H9 (cell line): Measurements from ENCODE around the gene METTL4. TPM values are rescaled to one million over a fixed set of nuclear protein-coding genes. Genes with fewer than 3 reads are reported as not detected.

Experiments used
- DNase-seq: peaks from one replicate; pipeline ENCODE4 v3.0.0-alpha.2; 2017
- H2AFZ ChIP-seq: one replicate; pipeline ENCODE4 v1.6.1; 2013; ENCODE audit warnings: mild to moderate bottlenecking, low read length, control low read depth, moderate library complexity
- H2AK5ac ChIP-seq: 2 replicates; pipeline ENCODE4 v1.6.1; 2013; ENCODE audit warnings: low read length, control low read depth, mixed read lengths; ENCODE audit not compliant: insufficient read length
- H2BK120ac ChIP-seq: one replicate; pipeline ENCODE4 v1.6.1; 2013; ENCODE audit warnings: low read depth, mild to moderate bottlenecking, low read length, control low read depth, inconsistent platforms; ENCODE audit not compliant: poor library complexity, severe bottlenecking
- H2BK12ac ChIP-seq: 2 replicates; pipeline ENCODE4 v1.6.1; 2013; ENCODE audit warnings: low read length, control low read depth, mixed read lengths, low read depth; ENCODE audit not compliant: insufficient read length
- H2BK15ac ChIP-seq: 2 replicates; pipeline ENCODE4 v1.6.1; 2013; ENCODE audit warnings: low read depth, low read length, control low read depth
- H2BK20ac ChIP-seq: one replicate; pipeline ENCODE4 v1.6.1; 2013; ENCODE audit warnings: low read depth, mild to moderate bottlenecking, low read length, control low read depth, inconsistent platforms; ENCODE audit not compliant: poor library complexity, severe bottlenecking
- H2BK5ac ChIP-seq: 2 replicates; pipeline ENCODE4 v1.6.1; 2013; ENCODE audit warnings: low read length, control low read depth, mixed read lengths; ENCODE audit not compliant: insufficient read length
- H3K14ac ChIP-seq: 2 replicates; pipeline ENCODE4 v1.6.1; 2013; ENCODE audit warnings: low read length, control low read depth; ENCODE audit not compliant: insufficient read depth
- H3K18ac ChIP-seq: 2 replicates; pipeline ENCODE4 v1.6.1; 2013; ENCODE audit warnings: low read depth, mild to moderate bottlenecking, mixed read lengths, low read length, control low read depth; ENCODE audit not compliant: insufficient read length
- H3K23ac ChIP-seq: 2 replicates; pipeline ENCODE4 v1.6.1; 2013; ENCODE audit warnings: low read length, control low read depth, mixed read lengths, low read depth; ENCODE audit not compliant: insufficient read length
- H3K23me2 ChIP-seq: 2 replicates; pipeline ENCODE4 v1.6.1; 2013; ENCODE audit warnings: low read depth, mild to moderate bottlenecking, mixed read lengths, low read length, control low read depth; ENCODE audit not compliant: insufficient read length, poor library complexity, severe bottlenecking
- H3K27ac ChIP-seq: 2 replicates; pipeline ENCODE4 v1.5.1; 2013; ENCODE audit warnings: low read length, control low read depth, mixed read lengths, low read depth; ENCODE audit not compliant: insufficient read length
- H3K27me3 ChIP-seq: 2 replicates; pipeline ENCODE4 v1.6.1; 2013; ENCODE audit warnings: low read length, control low read depth, inconsistent platforms; ENCODE audit not compliant: insufficient read depth
- H3K4ac ChIP-seq: 2 replicates; pipeline ENCODE4 v1.6.1; 2013; ENCODE audit warnings: low read depth, mild to moderate bottlenecking, control low read depth, inconsistent platforms, low read length, moderate library complexity
- H3K4me1 ChIP-seq: 2 replicates; pipeline ENCODE4 v1.6.1; 2013; ENCODE audit warnings: low read length, control low read depth, inconsistent platforms; ENCODE audit not compliant: insufficient read depth
- H3K4me2 ChIP-seq: 2 replicates; pipeline ENCODE4 v1.6.1; 2013; ENCODE audit warnings: low read length, control low read depth, mixed read lengths; ENCODE audit not compliant: insufficient read length, insufficient read depth
- H3K56ac ChIP-seq: 2 replicates; pipeline ENCODE4 v1.6.1; 2013; ENCODE audit warnings: low read depth, mild to moderate bottlenecking, mixed read lengths, low read length, control low read depth; ENCODE audit not compliant: insufficient read length
- H3K79me1 ChIP-seq: 2 replicates; pipeline ENCODE4 v1.6.1; 2013; ENCODE audit warnings: low read depth, mild to moderate bottlenecking, moderate library complexity, low read length, control low read depth, inconsistent platforms; ENCODE audit not compliant: insufficient read depth, poor library complexity, severe bottlenecking
- H3K79me2 ChIP-seq: 2 replicates; pipeline ENCODE4 v1.6.1; 2013; ENCODE audit warnings: low read length, control low read depth, inconsistent platforms; ENCODE audit not compliant: insufficient read depth
- H3K9ac ChIP-seq: 2 replicates; pipeline ENCODE4 v1.6.1; 2013; ENCODE audit warnings: low read length, control low read depth, mixed read lengths; ENCODE audit not compliant: insufficient read length; ENCODE audit errors: extremely low read depth
- H3K9me3 ChIP-seq: one replicate; pipeline ENCODE4 v1.6.1; 2013; ENCODE audit warnings: low read depth, low read length, inconsistent platforms; ENCODE audit not compliant: control insufficient read depth
- H3T11ph ChIP-seq: one replicate; pipeline ENCODE4 v1.6.1; 2013; ENCODE audit warnings: mild to moderate bottlenecking, low read length, control low read depth, inconsistent platforms
- H4K20me1 ChIP-seq: one replicate; pipeline ENCODE4 v1.6.1; 2013; ENCODE audit not compliant: control insufficient read depth, insufficient read length, insufficient read depth
- H4K5ac ChIP-seq: 2 replicates; pipeline ENCODE4 v1.6.1; 2013; ENCODE audit warnings: low read depth, mild to moderate bottlenecking, mixed read lengths, low read length, control low read depth; ENCODE audit not compliant: insufficient read length
- H4K8ac ChIP-seq: replicated peaks from 2 replicates; pipeline ENCODE4 v1.6.1; 2013; ENCODE audit warnings: low read length, control low read depth, mixed read lengths, low read depth; ENCODE audit not compliant: insufficient read length
- H4K91ac ChIP-seq: 2 replicates; pipeline ENCODE4 v1.6.1; 2013; ENCODE audit warnings: low read depth, mild to moderate bottlenecking, moderate library complexity, mixed read lengths, low read length, control low read depth; ENCODE audit not compliant: insufficient read length
- H3K27ac Mint-ChIP-seq, 3 experiments: 2 replicates in 2 of 3; 3 replicates in 1 of 3; pipeline ENCODE4 v1.8.0; 2020 to 2021; ENCODE audit warnings: mixed read lengths in 3 of 3, mild to moderate bottlenecking in 1 of 3, moderate library complexity in 1 of 3
- H3K27me3 Mint-ChIP-seq: 2 replicates; pipeline ENCODE4 v1.8.0; 2021; ENCODE audit warnings: low read depth, mild to moderate bottlenecking, moderate library complexity, mixed read lengths
- H3K36me3 Mint-ChIP-seq, 3 experiments: 2 replicates in 2 of 3; 3 replicates in 1 of 3; pipeline ENCODE4 v1.8.0; 2020 to 2021; ENCODE audit warnings: low read depth in 3 of 3, mixed read lengths in 3 of 3; ENCODE audit not compliant: insufficient read depth in 1 of 3
- H3K4me1 Mint-ChIP-seq, 2 experiments: 2 replicates each; pipeline ENCODE4 v1.8.0; 2020; ENCODE audit warnings: mixed read lengths in 2 of 2
- H3K4me3 Mint-ChIP-seq, 2 experiments: 2 replicates in 1 of 2; 3 replicates in 1 of 2; pipeline ENCODE4 v1.8.0; 2020 to 2021; ENCODE audit warnings: mild to moderate bottlenecking in 2 of 2, mixed read lengths in 2 of 2, moderate library complexity in 1 of 2
- H3K9me3 Mint-ChIP-seq, 2 experiments: 2 replicates in 1 of 2; 3 replicates in 1 of 2; pipeline ENCODE4 v1.8.0; 2020; ENCODE audit warnings: mild to moderate bottlenecking in 2 of 2, mixed read lengths in 2 of 2, moderate library complexity in 1 of 2
- CTCF ChIP-seq: fragments of 200-600 bp; sonication (generic); conservative IDR thresholded peaks from 3 replicates; pipeline ENCODE4 v1.8.0; 2021; ENCODE audit warnings: antibody characterized with exemption, mild to moderate bottlenecking
- WGBS: extraction: QIAGEN DNeasy Blood & Tissue Kit; methylation state at CpG from one replicate; pipeline ENCODE4 v1.1.7; 2013; ENCODE audit warnings: missing lambda C conversion rate, low lambda C conversion rate, mixed read lengths; ENCODE audit not compliant: insufficient read length; ENCODE audit errors: extremely low coverage; 5-methylcytosine and 5-hydroxymethylcytosine counted together
- total RNA-seq: library from RNA; stranded (reverse); gene quantifications from 2 replicates; pipeline ENCODE4 v1.2.1, GENCODE V29; 2021

The METTL4 gene
- total RNA-seq, 1 experiment from 2014 or later, result 14.2 TPM

GRCh38 chr18:2570772-2571199 is 519 bp downstream of the METTL4 start:
- no peaks in the 10 kb centered on the region for H4K20me1 ChIP-seq
- H3T11ph ChIP-seq, result peak overlapping the region; percentile 53
- peak; percentile 77 for DNase-seq
- H2BK5ac ChIP-seq, result peak overlapping the region; percentile 97
- WGBS, result no CpG with 5 or more reads among the region's 16 CpGs
- H3K4ac ChIP-seq, result peak overlapping the region; percentile 40; the same call in 1 of the 2 replicates
- peaks cover 10 to 24% (median 21%) of the 10 kb centered on the region in 3 experiments; a peak in 6 of 7 replicates for H3K36me3 Mint-ChIP-seq
- H3K9me3 Mint-ChIP-seq, result no peaks in the 10 kb centered on the region; a peak in 1 of 5 replicates
- H3K23ac ChIP-seq, result no peak overlapping the region
- H3K4me3 Mint-ChIP-seq, result peak overlapping the region; percentile 96 to 99
- peak overlapping the region; percentile 93 for H4K8ac ChIP-seq
- no peak overlapping the region for H2BK15ac ChIP-seq
- peak overlapping the region; percentile 29 for H3K56ac ChIP-seq
- H4K5ac ChIP-seq, result peak overlapping the region; percentile 98
- peak overlapping the region; percentile 91 for H3K27ac ChIP-seq
- no peaks in the 10 kb centered on the region for H3K9me3 ChIP-seq
- peak overlapping the region; percentile 99 for H3K27ac Mint-ChIP-seq
- H3K79me2 ChIP-seq, result peaks cover 20% of the 10 kb centered on the region; the same call in 1 of the 2 replicates
- peaks cover 27 to 29% of the 10 kb centered on the region in 2 experiments for H3K4me1 Mint-ChIP-seq
- H2AFZ ChIP-seq, result peak overlapping the region; percentile 97
- no peak overlapping the region for H2AK5ac ChIP-seq
- no peaks in the 10 kb centered on the region for H3K27me3 ChIP-seq
- H3K79me1 ChIP-seq, result peaks cover 3% of the 10 kb centered on the region
- peaks cover 5% of the 10 kb centered on the region; the same call in 1 of the 2 replicates for H3K4me1 ChIP-seq
- no peak overlapping the region for H2BK20ac ChIP-seq
- peak overlapping the region; percentile 93 for H3K9ac ChIP-seq
- peak overlapping the region; percentile 94 for H3K4me2 ChIP-seq
- peak overlapping the region; percentile 100 for H3K18ac ChIP-seq
- peaks cover 14% of the 10 kb centered on the region for H3K23me2 ChIP-seq
- peak overlapping the region; percentile 100; the same call in 1 of the 2 replicates for H3K14ac ChIP-seq
- no peak overlapping the region for H2BK12ac ChIP-seq
- no peaks in the 10 kb centered on the region for H3K27me3 Mint-ChIP-seq
- peak overlapping the region; percentile 74 for H2BK120ac ChIP-seq
- peak overlapping the region; percentile 15 for H4K91ac ChIP-seq
- TF ChIP-seq CTCF, result no peak
